ENCODE data around the gene FAM50B. TPM values are rescaled to one million over a fixed set of nuclear protein-coding genes. Genes with fewer than 3 reads are reported as not detected.

FAM50B gene
- total and polyA plus RNA-seq, 2 experiments from 2014 or later = 1.1 to 1.6 TPM

GRCh38 chr6:3871515-3871914 is 22.3 kb downstream of the FAM50B start:
- Histone ChIP-seq H3K9me2 (replicated peaks; ENCODE audit: insufficient read depth) (no peaks in the 10 kb centered on the region), H2AFZ (no peak overlapping the region), H3K4me2 (no peak overlapping the region), H3K4me3 (no peak overlapping the region), H3K79me2 (no peaks in the 10 kb centered on the region), H3K4me1 (ENCODE audit: insufficient read depth) (peaks cover 24% of the 10 kb centered on the region), H3K27ac (peak overlapping the region; percentile 60), H3K9me3 (ENCODE audit: low read depth) (no peaks in the 10 kb centered on the region), H3K27me3 (no peaks in the 10 kb centered on the region), H4K20me1 (ENCODE audit: insufficient read depth, poor library complexity, severe bottlenecking) (no peaks in the 10 kb centered on the region), H3K36me3 (replicated peaks; ENCODE audit: insufficient read depth, low read depth) (no peaks in the 10 kb centered on the region)
- WGBS (ENCODE audit: low lambda C conversion rate, missing lambda C conversion rate) = 85% methylated on average over 4 of the region's 4 CpGs
- no peak for TF ChIP-seq EZH2 (IDR thresholded peaks at IDR 0.05; ENCODE audit: borderline replicate concordance)
- no peak for DNase-seq (ENCODE audit: low spot score)

GRCh38 chr6:3871939-3872338 is 22.8 kb downstream of the FAM50B start:
- Histone ChIP-seq H3K27me3 (no peaks in the 10 kb centered on the region), H3K36me3 (replicated peaks; ENCODE audit: insufficient read depth, low read depth) (no peaks in the 10 kb centered on the region), H3K4me1 (ENCODE audit: insufficient read depth) (peaks cover 24% of the 10 kb centered on the region)

GRCh38 chr6:3872370-3872854 is 23.2 kb downstream of the FAM50B start:
- peak overlapping the region; percentile 60 for H3K27ac ChIP-seq
- no peak overlapping the region for H3K4me2 ChIP-seq
- peaks cover 24% of the 10 kb centered on the region for H3K4me1 ChIP-seq (ENCODE audit: insufficient read depth)
- no peaks in the 10 kb centered on the region for H3K9me2 ChIP-seq (replicated peaks; ENCODE audit: insufficient read depth)
- DNase-seq (ENCODE audit: low spot score) = peak; percentile 51
- no peak for TF ChIP-seq EZH2phosphoT487 (IDR thresholded peaks at IDR 0.05; ENCODE audit: low read depth, severe bottlenecking, unreplicated experiment)
- TF ChIP-seq EZH2 (IDR thresholded peaks at IDR 0.05; ENCODE audit: borderline replicate concordance) = no peak
- no peak for TF ChIP-seq CTCF (IDR thresholded peaks at IDR 0.05; ENCODE audit: poor library complexity)
- no peaks in the 10 kb centered on the region for H3K9me3 ChIP-seq (ENCODE audit: low read depth)
- no peak overlapping the region for H3K4me3 ChIP-seq
- no peak overlapping the region for H2AFZ ChIP-seq
- no peaks in the 10 kb centered on the region for H4K20me1 ChIP-seq (ENCODE audit: insufficient read depth, poor library complexity, severe bottlenecking)
- H3K36me3 ChIP-seq (replicated peaks; ENCODE audit: insufficient read depth, low read depth) = no peaks in the 10 kb centered on the region
- WGBS (ENCODE audit: low lambda C conversion rate, missing lambda C conversion rate) = 80% methylated on average over 12 of the region's 12 CpGs
- H3K79me2 ChIP-seq = no peaks in the 10 kb centered on the region
- no peaks in the 10 kb centered on the region for H3K27me3 ChIP-seq

More at GRCh38 chr6:3871939-3872338, 22.8 kb downstream of the FAM50B start:
- Histone ChIP-seq H3K9me2 (replicated peaks; ENCODE audit: insufficient read depth) (no peaks in the 10 kb centered on the region), H3K27ac (peak overlapping the region; percentile 60), H2AFZ (no peak overlapping the region), H3K4me2 (no peak overlapping the region), H4K20me1 (ENCODE audit: insufficient read depth, poor library complexity, severe bottlenecking) (no peaks in the 10 kb centered on the region), H3K9me3 (ENCODE audit: low read depth) (no peaks in the 10 kb centered on the region), H3K4me3 (no peak overlapping the region), H3K79me2 (no peaks in the 10 kb centered on the region)
- TF ChIP-seq EZH2phosphoT487 (IDR thresholded peaks at IDR 0.05; ENCODE audit: low read depth, severe bottlenecking, unreplicated experiment) (no peak), EZH2 (IDR thresholded peaks at IDR 0.05; ENCODE audit: borderline replicate concordance) (no peak), CTCF (IDR thresholded peaks at IDR 0.05; ENCODE audit: poor library complexity) (no peak)
- WGBS (ENCODE audit: low lambda C conversion rate, missing lambda C conversion rate) = 98% methylated on average over 8 of the region's 8 CpGs
- DNase-seq (ENCODE audit: low spot score) = no peak

GRCh38 chr6:3873051-3873450 is 23.9 kb downstream of the FAM50B start:
- Histone ChIP-seq H3K79me2 (no peaks in the 10 kb centered on the region), H3K27ac (peak overlapping the region; percentile 33), H3K36me3 (replicated peaks; ENCODE audit: insufficient read depth, low read depth) (no peaks in the 10 kb centered on the region), H3K4me2 (no peak overlapping the region), H3K27me3 (no peaks in the 10 kb centered on the region), H4K20me1 (ENCODE audit: insufficient read depth, poor library complexity, severe bottlenecking) (no peaks in the 10 kb centered on the region), H3K4me1 (ENCODE audit: insufficient read depth) (peaks cover 24% of the 10 kb centered on the region), H3K9me3 (ENCODE audit: low read depth) (no peaks in the 10 kb centered on the region), H2AFZ (no peak overlapping the region), H3K4me3 (no peak overlapping the region), H3K9me2 (replicated peaks; ENCODE audit: insufficient read depth) (no peaks in the 10 kb centered on the region)
- WGBS (ENCODE audit: low lambda C conversion rate, missing lambda C conversion rate) = 98% methylated on average over 4 of the region's 4 CpGs
- TF ChIP-seq CTCF (IDR thresholded peaks at IDR 0.05; ENCODE audit: poor library complexity) (no peak), EZH2 (IDR thresholded peaks at IDR 0.05; ENCODE audit: borderline replicate concordance) (no peak), EZH2phosphoT487 (IDR thresholded peaks at IDR 0.05; ENCODE audit: low read depth, severe bottlenecking, unreplicated experiment) (no peak)
- no peak for DNase-seq (ENCODE audit: low spot score)
